DOHH2 (cell line): Measurements from ENCODE around the gene ATAD3B.

ENCODE experiments used
- H3F3A ChIP-seq: fragments of 200-600 bp; sonication (generic), shearing (Covaris generic); 2 replicates; pipeline ENCODE4 v1.6.0; 2016; ENCODE audit warnings: antibody characterized with exemption, mild to moderate bottlenecking; ENCODE audit not compliant: control insufficient read depth, insufficient read depth
- H3K27ac ChIP-seq: fragments of 200-600 bp; sonication (generic); 2 replicates; pipeline ENCODE4 v1.5.1; 2014; ENCODE audit warnings: low read depth, mild to moderate bottlenecking, low read length, moderate library complexity
- H3K27me3 ChIP-seq: fragments of 200-600 bp; sonication (generic); 2 replicates; pipeline ENCODE4 v1.6.1; 2014; ENCODE audit warnings: mild to moderate bottlenecking, low read length, mixed read lengths; ENCODE audit not compliant: control insufficient read depth
- H3K36me3 ChIP-seq: fragments of 200-600 bp; sonication (generic); 2 replicates; pipeline ENCODE4 v1.6.1; 2014; ENCODE audit warnings: mild to moderate bottlenecking, low read length, moderate library complexity, mixed read lengths; ENCODE audit not compliant: control insufficient read depth
- H3K4me1 ChIP-seq: fragments of 200-600 bp; sonication (generic); 2 replicates; pipeline ENCODE4 v1.6.1; 2014; ENCODE audit warnings: mild to moderate bottlenecking, low read length, mixed read lengths; ENCODE audit not compliant: control insufficient read depth
- H3K4me2 ChIP-seq: fragments of 200-600 bp; sonication (generic); 2 replicates; pipeline ENCODE4 v1.6.0; 2014; ENCODE audit warnings: mild to moderate bottlenecking, low read length, moderate library complexity
- H3K4me3 ChIP-seq: fragments of 200-600 bp; sonication (generic); 2 replicates; pipeline ENCODE4 v1.5.1; 2014; ENCODE audit warnings: mild to moderate bottlenecking, low read length, mixed read lengths
- H3K79me2 ChIP-seq: fragments of 200-600 bp; sonication (generic); 2 replicates; pipeline ENCODE4 v1.6.1; 2014; ENCODE audit warnings: mild to moderate bottlenecking, low read length, mixed read lengths; ENCODE audit not compliant: control insufficient read depth
- H3K9me2 ChIP-seq: fragments of 200-600 bp; sonication (generic); replicated peaks from 2 replicates; pipeline ENCODE4 v1.6.1; 2014; ENCODE audit warnings: mild to moderate bottlenecking, low read length, mixed read lengths; ENCODE audit not compliant: control insufficient read depth
- H3K9me3 ChIP-seq: fragments of 200-600 bp; sonication (generic); 2 replicates; pipeline ENCODE4 v1.6.1; 2014; ENCODE audit warnings: antibody characterized with exemption, low read length, mixed read lengths; ENCODE audit not compliant: control insufficient read depth, insufficient read depth
- H4K20me1 ChIP-seq: fragments of 200-600 bp; sonication (generic); 2 replicates; pipeline ENCODE4 v1.6.0; 2014; ENCODE audit warnings: low read depth, mild to moderate bottlenecking, antibody characterized with exemption, low read length, moderate library complexity; ENCODE audit not compliant: control insufficient read depth, insufficient read depth
- EZH2phosphoT487 ChIP-seq: fragments of 200-600 bp; sonication (generic); IDR thresholded peaks from 2 replicates; pipeline ENCODE4 v1.6.1; 2017; ENCODE audit warnings: borderline replicate concordance, mild to moderate bottlenecking, antibody characterized with exemption, low read length, moderate library complexity, mixed read lengths
- TF ChIP-seq, protein P1 (sequence below): fragments of 200-600 bp; sonication (generic); IDR thresholded peaks from one replicate; pipeline ENCODE4 v1.5.1; 2014; ENCODE audit warnings: antibody characterized with exemption, mild to moderate bottlenecking, low read depth, low read length; ENCODE audit not compliant: poor library complexity, severe bottlenecking

Gene ATAD3B

DNA sequence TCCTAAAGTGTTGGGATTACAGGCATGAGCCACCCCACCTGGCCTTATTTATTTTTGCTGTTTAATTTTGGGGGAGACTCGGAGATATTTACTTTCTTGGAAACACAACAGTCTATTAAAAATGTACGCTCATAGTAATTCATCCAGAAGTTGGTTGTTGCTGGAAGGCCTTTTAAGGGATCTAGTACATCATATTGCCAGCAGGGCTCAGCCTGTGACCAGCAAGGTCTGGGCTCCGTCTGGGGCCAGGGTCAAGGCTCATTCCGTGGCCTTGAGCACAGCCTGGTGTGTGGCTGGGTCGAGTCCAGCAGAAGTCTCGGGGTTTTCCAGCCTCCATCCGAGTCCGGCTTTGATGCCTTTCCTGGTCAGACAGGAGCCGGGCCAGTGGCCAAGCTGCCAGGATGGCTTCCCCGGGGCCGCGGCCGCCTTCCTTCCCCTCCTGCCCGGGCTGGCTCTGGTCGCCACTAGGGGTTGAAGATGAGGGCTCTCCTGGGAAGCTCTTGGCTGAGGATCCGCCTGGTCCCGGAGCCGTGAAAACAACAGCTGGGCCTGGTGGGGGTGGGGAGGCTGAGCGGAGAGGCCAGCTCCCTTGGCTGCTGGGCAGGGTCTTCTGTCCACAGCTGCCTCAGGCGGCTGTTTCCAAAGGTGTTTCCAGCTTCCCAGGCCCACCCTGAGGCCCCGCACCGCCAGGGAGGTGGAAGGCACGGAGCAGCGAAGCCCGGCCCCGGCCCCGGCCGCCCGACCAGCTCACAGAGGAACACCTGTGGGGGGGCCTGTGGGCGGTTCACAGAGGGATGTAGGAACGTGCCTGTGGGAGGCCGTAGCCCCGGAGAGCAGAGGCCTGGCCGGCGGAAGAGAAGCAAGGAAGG, 41.2 kb upstream of the ATAD3B start:
- H3F3A ChIP-seq = no peaks in the 10 kb centered on the region
- H4K20me1 ChIP-seq = no peaks in the 10 kb centered on the region
- TF ChIP-seq, protein P1, sequence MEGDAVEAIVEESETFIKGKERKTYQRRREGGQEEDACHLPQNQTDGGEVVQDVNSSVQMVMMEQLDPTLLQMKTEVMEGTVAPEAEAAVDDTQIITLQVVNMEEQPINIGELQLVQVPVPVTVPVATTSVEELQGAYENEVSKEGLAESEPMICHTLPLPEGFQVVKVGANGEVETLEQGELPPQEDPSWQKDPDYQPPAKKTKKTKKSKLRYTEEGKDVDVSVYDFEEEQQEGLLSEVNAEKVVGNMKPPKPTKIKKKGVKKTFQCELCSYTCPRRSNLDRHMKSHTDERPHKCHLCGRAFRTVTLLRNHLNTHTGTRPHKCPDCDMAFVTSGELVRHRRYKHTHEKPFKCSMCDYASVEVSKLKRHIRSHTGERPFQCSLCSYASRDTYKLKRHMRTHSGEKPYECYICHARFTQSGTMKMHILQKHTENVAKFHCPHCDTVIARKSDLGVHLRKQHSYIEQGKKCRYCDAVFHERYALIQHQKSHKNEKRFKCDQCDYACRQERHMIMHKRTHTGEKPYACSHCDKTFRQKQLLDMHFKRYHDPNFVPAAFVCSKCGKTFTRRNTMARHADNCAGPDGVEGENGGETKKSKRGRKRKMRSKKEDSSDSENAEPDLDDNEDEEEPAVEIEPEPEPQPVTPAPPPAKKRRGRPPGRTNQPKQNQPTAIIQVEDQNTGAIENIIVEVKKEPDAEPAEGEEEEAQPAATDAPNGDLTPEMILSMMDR = no peak
- no peak for TF ChIP-seq EZH2phosphoT487
- H3K4me1 ChIP-seq = 0 out of 2 replicates have a peak, but pooled peaks cover 5% of the 10 kb centered on the region
- no peaks in the 10 kb centered on the region for H3K36me3 ChIP-seq
- no peaks in the 10 kb centered on the region for H3K79me2 ChIP-seq
- H3K4me3 ChIP-seq = no peak overlapping the region
- H3K9me2 ChIP-seq = no peaks in the 10 kb centered on the region
- peaks cover 49% of the 10 kb centered on the region for H3K27me3 ChIP-seq
- H3K4me2 ChIP-seq = no peak overlapping the region
- H3K27ac ChIP-seq = no peak overlapping the region
- no peaks in the 10 kb centered on the region for H3K9me3 ChIP-seq

DNA sequence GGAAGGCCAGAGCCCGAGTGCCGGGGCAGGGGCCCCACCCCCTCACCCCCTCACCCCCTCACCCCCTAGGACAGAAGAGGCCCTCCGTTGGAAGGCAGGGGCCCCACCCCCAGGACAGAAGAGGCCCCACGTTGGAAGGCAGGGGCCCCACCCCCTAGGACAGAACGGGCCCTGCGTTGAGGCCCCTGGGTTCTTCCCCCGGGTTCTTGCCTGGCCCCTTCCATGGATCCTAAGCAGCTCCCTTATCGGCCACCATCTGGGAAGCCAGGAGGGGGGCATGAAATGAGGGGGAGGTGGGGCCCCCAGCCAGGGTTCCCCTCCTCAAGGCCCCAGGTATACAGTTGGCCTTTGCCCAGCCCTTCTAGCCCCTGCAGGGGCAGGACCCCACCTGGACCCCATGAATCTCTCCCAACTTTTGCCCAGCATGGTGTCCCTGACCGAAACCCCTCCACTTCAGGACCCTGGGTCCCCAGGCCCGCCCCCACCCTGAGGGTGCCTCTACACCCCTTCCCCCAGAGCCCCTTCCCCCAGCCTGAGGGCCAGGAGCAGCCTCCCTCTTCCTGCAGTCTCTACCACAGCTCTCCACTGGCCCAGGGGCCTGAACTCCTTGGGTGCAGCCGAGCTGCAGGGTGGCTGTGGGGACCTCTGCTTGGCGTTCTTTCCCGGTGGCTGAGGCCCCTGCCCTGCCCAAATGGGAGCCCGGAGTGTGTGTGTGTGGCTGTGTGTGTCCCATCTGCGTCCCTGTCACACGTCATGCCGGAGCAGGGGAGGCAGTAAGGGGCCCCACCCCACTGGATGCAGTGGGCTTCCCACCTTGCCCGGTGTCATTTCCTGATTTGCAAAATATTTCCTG, 40.3 kb upstream of the ATAD3B start:
- Histone ChIP-seq H3K4me2 (no peak overlapping the region), H3K4me1 (0 out of 2 replicates have a peak, but pooled peaks cover 5% of the 10 kb centered on the region), H3K4me3 (no peak overlapping the region), H3K27me3 (peaks cover 43% of the 10 kb centered on the region), H3F3A (no peaks in the 10 kb centered on the region), H3K27ac (no peak overlapping the region), H4K20me1 (no peaks in the 10 kb centered on the region), H3K9me3 (no peaks in the 10 kb centered on the region), H3K79me2 (no peaks in the 10 kb centered on the region), H3K9me2 (no peaks in the 10 kb centered on the region), H3K36me3 (no peaks in the 10 kb centered on the region)
- TF ChIP-seq EZH2phosphoT487 = no peak
- TF ChIP-seq, protein P1 = no peak

DNA sequence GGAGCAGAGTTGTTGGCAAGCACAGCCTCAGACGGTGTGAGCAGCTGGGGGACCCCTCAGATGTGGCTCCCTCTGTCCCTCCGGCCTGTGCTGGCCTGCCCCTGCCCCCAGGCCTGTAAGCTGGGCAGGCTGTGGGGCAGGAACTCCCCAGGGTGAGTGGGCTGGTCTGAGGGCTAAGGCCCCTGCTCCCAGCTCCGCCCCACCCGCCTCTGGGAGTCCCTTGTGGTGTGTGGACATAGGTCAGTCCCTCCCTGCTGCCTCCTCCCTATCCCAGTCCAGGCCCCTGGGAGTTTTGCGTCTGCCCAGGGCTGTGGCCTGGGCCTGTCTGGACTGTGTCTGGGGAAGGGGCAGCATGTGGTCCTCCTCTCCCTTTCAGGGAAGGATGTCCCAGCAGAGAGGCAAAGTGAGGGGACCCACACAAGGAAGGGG, 39.7 kb upstream of the ATAD3B start:
- Histone ChIP-seq H3K36me3 (no peaks in the 10 kb centered on the region), H3K4me1 (0 out of 2 replicates have a peak, but pooled peaks cover 5% of the 10 kb centered on the region)

More for the DNA sequence above, 39.7 kb upstream of the ATAD3B start:
- Histone ChIP-seq H3K27me3 (peaks cover 40% of the 10 kb centered on the region), H3K4me3 (no peak overlapping the region), H3K27ac (no peak overlapping the region), H3K9me2 (no peaks in the 10 kb centered on the region), H3K79me2 (no peaks in the 10 kb centered on the region), H3K9me3 (no peaks in the 10 kb centered on the region), H3K4me2 (no peak overlapping the region), H3F3A (no peaks in the 10 kb centered on the region), H4K20me1 (no peaks in the 10 kb centered on the region)
- TF ChIP-seq, protein P1 = no peak
- no peak for TF ChIP-seq EZH2phosphoT487
